ENCODE measurements around the gene SCTR.

SCTR gene

GRCh38 chr2:119442850-119443249 lies 81.4 kb downstream of the SCTR start:
- DNase-seq (ENCODE audit: low read depth), result no peak

GRCh38 chr2:119442226-119442619 lies 82.1 kb downstream of the SCTR start:
- no peak for DNase-seq (ENCODE audit: low read depth)

GRCh38 chr2:119441376-119442225 lies 82.7 kb downstream of the SCTR start:
- no peak for DNase-seq (ENCODE audit: low read depth)

- no peak for DNase-seq (ENCODE audit: low read depth)
Observed at GRCh38 chr2:119440873-119441272, 83.4 kb downstream of the SCTR start.

- DNase-seq (ENCODE audit: low read depth), result no peak
Observed at GRCh38 chr2:119440501-119440870, 83.8 kb downstream of the SCTR start.

GRCh38 chr2:119439574-119440500 lies 84.4 kb downstream of the SCTR start:
- DNase-seq (ENCODE audit: low read depth), result no peak

- no peak for DNase-seq (ENCODE audit: low read depth)
Observed at GRCh38 chr2:119438726-119439284, 85.5 kb downstream of the SCTR start.

GRCh38 chr2:119438128-119438656 lies 86.1 kb downstream of the SCTR start:
- DNase-seq (ENCODE audit: low read depth), result no peak

GRCh38 chr2:119436993-119437772 lies 87.1 kb downstream of the SCTR start:
- DNase-seq (ENCODE audit: low read depth), result no peak

- DNase-seq (ENCODE audit: low read depth), result no peak
Observed at GRCh38 chr2:119435953-119436297, 88.4 kb downstream of the SCTR start.

GRCh38 chr2:119435081-119435952 lies 89.0 kb downstream of the SCTR start:
- no peak for DNase-seq (ENCODE audit: low read depth)

GRCh38 chr2:119434664-119435063 lies 89.6 kb downstream of the SCTR start:
- no peak for DNase-seq (ENCODE audit: low read depth)

GRCh38 chr2:119433636-119434327 lies 90.5 kb downstream of the SCTR start:
- no peak for DNase-seq (ENCODE audit: low read depth)

GRCh38 chr2:119432851-119433522 lies 91.3 kb downstream of the SCTR start:
- DNase-seq (ENCODE audit: low read depth), result no peak

GRCh38 chr2:119431976-119432850 lies 92.1 kb downstream of the SCTR start:
- DNase-seq (ENCODE audit: low read depth), result no peak

- no peak for DNase-seq (ENCODE audit: low read depth)
Observed at GRCh38 chr2:119431155-119431975, 92.9 kb downstream of the SCTR start, which contains the start of gene TMEM37. TSS of gene TMEM37 (plus strand) at chr2:119431854. CDS start at chr2:119431904, 50 bp downstream.

GRCh38 chr2:119430023-119430498 lies 94.2 kb downstream of the SCTR start:
- no peak for DNase-seq (ENCODE audit: low read depth)

Measured in CMK (cell line).